ENCODE measurements around the gene P3H2. TPM values are rescaled to one million over a fixed set of nuclear protein-coding genes. Genes with fewer than 3 reads are reported as not detected.

The P3H2 gene
- total RNA-seq, 1 experiment from 2014 or later: 0.76 TPM

GRCh38 chr3:190026154-190026553 is 94.5 kb downstream of the P3H2 start:
- DNase-seq (ENCODE audit: low read depth, low spot score) (no peak), ATAC-seq (no peak)
- Histone ChIP-seq H3K9me2 (ENCODE audit: insufficient read depth) (no peaks in the 10 kb centered on the region), H3K27ac (ENCODE audit: low read depth, low read length) (no peak overlapping the region), H2AFZ (ENCODE audit: low read depth, low read length, poor library complexity, severe bottlenecking) (no peak overlapping the region), H3K9me3 (ENCODE audit: control insufficient read depth in 1 of 2, insufficient read depth in 1 of 2, low read depth in 1 of 2, low read length in 2 of 2) (no peaks in the 10 kb centered on the region), H3K27me3 (ENCODE audit: insufficient read depth, low read length) (no peaks in the 10 kb centered on the region), H3K36me3 (ENCODE audit: control insufficient read depth in 1 of 2, insufficient read depth in 2 of 2, low read length in 2 of 2) (no peaks in the 10 kb centered on the region), H3K4me2 (ENCODE audit: low read length) (no peak overlapping the region), H3K4me1 (ENCODE audit: control insufficient read depth in 1 of 2, insufficient read depth in 2 of 2, low read length in 2 of 2) (no peaks in the 10 kb centered on the region), H3K9ac (ENCODE audit: low read length) (no peak overlapping the region), H4K20me1 (ENCODE audit: insufficient read depth) (no peaks in the 10 kb centered on the region), H3K79me2 (ENCODE audit: insufficient read depth, low read length) (no peaks in the 10 kb centered on the region), H3K4me3 (replicated peaks in 1 of 2; ENCODE audit: low read depth in 1 of 2, low read length in 2 of 2) (no peak overlapping the region)
- POLR2A ChIA-PET: no interaction called here
- BruUV-seq (replicated peaks): no TSS peak
- intact Hi-C loops (cut with micrococcal nuclease): loop anchor here (10.0 kb wide), 1 partner anchor 359 kb away; the partner anchor contains the start of gene CLDN16
- no peak for TF ChIP-seq MAX (IDR thresholded peaks at IDR 0.05)
- TF ChIP-seq ELF1 (IDR thresholded peaks at IDR 0.05; ENCODE audit: borderline replicate concordance, low read depth): no peak
- TF ChIP-seq CTCF (IDR thresholded peaks at IDR 0.05 in 2 of 3, conservative IDR thresholded peaks at IDR 0.05 in 1 of 3; ENCODE audit: borderline replicate concordance in 1 of 3, insufficient read depth in 1 of 3, low read depth in 2 of 3, low read length in 2 of 3): no peak
- no peak for TF ChIP-seq RAD21 (IDR thresholded peaks at IDR 0.05; ENCODE audit: low read depth)
- TF ChIP-seq SIN3A (IDR thresholded peaks at IDR 0.05; ENCODE audit: low read depth): no peak
- TF ChIP-seq JUND (IDR thresholded peaks at IDR 0.05): no peak
- TF ChIP-seq ZBTB33 (IDR thresholded peaks at IDR 0.05; ENCODE audit: extremely low read depth, insufficient replicate concordance, low read length): no peak
- TF ChIP-seq ATF3 (IDR thresholded peaks at IDR 0.05): no peak
- CTCF ChIA-PET: no interaction called here
- RAD21 ChIA-PET (ENCODE audit: low non-redundant PET in 1 of 2, low total read pairs in 2 of 2, uncharacterized antibody in 2 of 2, unreplicated experiment in 2 of 2): no interaction called here

Data from HCT116 (cell line).